Measurements from ENCODE around the gene GALNT16.
"Not testable (repeated sequence)": the region's sequence is repeated elsewhere in the genome, so short reads cannot be mapped to it uniquely, and the experiment has no call there.

Gene GALNT16

DNA sequence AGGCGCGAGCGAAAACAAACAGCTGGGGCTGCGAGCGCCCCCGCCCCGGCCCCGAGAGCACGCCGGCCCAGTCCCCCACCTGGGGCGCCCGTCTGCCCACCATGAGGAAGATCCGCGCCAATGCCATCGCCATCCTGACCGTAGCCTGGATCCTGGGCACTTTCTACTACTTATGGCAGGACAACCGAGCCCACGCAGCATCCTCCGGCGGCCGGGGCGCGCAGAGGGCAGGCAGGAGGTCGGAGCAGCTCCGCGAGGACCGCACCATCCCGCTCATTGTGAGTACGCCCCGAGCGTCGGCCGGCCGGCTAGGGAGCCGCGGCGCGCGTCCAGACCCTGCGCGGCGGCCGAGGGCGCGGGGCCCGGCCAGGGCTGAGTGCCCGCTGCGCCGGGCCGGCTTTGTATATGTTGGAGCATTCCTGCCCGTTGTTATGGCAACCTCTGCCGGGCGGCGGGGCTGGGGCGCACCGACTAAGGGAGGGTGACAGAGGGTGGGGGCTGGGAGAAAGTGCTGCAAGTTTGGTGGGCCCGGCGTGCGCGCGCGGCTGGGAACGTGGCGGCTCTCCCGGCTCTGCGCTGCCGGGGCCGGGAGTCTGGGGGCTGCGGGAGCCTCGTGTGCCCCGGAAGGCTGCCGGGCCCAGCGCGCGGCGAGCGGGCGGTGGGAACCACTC lies 367 bp downstream of the GALNT16 start:
- peak; percentile 11 for DNase-seq (ENCODE audit: low spot score)

DNA sequence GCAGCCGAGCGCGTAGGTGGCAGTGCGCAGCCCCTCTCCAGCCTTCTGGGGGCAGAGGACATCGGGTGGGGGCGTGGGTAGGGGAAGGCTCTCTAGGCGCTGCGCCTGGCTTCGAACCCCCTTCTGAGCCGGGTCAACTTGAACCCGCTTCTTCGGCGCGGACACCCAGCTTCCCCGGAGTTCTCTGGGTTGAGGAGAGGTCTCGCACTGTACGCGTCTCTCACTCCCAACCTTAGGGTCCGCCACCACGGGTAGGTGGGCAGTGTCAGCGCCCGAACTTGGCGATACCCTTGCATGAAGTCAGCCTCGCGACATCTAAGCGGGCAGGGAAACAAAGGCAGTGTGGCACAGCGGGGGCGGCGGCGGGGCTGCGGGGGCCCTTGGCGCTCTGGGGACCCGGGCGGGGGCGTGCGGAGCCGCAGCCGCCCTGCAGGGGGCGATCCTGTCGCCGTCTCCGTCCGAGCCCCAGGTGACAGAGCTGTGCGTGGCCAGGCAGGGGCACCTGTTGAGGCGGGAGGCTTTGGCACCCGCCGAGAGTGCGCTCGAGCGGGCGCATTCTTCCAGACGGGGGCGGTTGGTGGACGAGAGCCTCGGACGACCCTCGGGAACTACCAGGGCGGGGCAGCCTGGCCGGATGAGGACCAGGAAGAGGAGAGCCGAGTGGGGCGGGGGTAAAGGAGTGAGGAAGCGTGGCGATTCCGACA lies 1.1 kb downstream of the GALNT16 start:
- DNase-seq (ENCODE audit: low spot score): peak; percentile 36

DNA sequence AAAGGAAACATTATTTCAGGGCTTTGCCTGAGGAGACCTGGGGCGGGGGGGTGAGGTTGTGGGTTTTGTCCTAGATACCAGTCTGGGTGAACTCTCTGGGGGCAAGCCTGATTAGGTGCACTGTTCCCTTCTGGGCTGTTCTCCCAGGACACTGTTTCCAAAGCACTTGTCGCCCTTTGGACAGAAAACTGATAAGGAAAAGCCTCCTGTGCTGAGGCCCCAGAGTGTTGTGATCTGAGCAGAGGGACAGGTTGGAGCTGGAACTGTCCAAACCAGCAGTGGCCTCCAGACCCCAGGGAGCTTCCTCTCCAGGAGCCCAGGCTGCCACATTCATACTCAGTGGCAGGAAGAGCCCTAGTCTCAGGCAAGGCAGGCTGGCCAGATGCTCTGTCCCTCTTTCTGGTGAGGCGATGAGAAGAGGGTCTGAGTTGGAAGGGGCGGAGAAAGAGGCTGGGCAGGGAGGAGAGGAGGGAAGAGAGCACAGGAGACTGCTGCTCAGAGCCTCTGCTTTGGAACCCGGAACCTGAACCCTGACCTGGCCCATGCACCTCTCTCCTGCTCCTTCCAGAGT lies 1.9 kb downstream of the GALNT16 start:
- no peak for DNase-seq (ENCODE audit: low spot score)

DNA sequence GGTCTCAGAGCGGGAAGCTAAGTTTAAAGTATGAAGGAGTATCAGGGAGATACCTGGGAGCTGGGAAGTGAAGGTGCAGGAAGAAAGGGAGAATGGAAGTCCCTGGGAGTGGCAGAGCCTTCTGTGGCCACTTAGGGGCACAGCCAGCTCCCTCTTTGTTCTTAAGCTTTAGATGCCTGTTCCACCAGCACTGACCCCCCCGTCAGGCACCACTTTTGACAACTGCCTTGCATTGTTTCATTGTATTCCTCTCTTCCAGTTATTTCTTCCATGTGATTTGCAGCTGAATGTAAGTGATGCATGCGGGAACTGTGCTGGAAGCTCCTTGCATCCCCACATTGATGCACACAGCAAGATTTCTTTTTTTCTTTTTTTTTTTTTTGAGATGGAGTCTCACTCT lies 2.6 kb downstream of the GALNT16 start:
- DNase-seq (ENCODE audit: low spot score): peak; percentile 25

DNA sequence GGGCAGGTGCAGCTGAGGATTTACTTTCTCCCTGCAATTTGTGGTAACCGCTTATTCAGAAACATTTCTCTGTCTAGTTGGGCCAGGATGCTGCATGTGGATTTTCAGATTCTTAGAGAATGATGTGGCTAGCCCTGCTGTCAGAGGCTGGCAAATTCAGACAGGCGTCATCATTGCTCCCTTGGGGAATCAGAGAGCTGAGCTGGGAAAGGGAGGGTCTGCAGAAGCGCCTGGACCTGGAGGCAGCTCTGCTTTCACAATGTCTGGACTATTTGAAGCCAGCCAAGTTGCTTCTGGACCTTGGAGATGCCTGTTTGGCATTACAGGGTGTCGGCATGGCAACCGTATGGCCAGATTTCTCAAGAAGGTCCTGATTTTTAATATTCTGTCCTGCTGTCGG lies 3.4 kb downstream of the GALNT16 start:
- peak; percentile 63 for DNase-seq (ENCODE audit: low spot score)

DNA sequence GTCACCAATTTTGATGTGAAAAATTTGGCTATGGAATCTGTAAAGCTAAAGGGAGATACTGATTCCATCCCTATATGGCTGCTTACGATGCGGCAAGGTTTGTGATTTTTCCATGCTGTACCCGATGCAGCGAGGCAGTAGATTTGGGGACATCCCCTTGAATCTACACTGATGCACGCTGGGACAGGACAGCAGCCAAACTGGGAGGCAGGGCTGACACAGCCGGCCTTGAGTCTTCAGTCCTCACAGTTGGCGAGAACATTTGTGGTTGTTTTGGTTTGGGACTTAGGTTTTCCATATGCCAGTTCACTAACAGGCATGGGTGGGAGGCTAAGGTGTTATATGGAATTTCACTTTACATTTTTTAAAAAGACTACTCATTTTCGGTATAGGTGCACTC lies 3.8 kb downstream of the GALNT16 start:
- DNase-seq (ENCODE audit: low spot score): peak; percentile 41

DNA sequence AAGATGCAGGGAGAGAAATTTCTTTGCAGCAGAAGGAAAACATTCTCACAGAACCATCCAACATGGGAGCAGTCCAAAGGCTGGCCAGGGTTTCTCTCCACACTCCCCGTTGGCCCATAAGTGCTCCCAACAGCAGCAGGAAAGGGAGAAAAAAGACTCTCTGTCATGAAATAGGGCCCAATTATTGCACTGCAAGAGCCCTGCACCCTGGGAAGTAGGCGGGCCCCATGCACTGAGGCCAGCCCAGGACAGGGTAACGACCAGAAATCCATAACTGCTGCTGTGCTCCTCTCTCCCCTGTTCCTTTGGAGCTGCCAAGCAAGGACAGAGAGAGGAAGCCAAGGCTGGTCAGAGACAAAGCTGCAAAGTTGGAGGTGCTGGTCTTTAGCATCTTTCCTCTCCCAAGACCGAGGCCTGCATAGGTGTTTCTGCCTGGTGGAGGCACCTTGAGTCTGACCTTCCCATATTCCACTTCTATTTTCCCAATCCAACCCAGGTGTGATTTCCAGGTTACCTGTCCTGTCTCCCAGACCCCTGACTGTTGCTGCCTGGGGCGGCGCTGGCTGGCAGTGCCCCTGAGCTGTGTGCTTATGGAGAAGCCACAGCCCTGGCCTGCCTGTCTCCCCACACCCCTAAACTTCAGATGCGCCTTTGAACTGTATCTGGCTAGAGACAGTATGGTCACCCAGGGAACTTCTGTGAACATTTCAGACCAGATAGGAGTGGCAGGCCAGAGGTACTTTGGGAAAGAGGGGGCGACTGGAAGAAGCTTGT lies 6.8 kb downstream of the GALNT16 start:
- peak; percentile 21 for DNase-seq (ENCODE audit: low spot score)

DNA sequence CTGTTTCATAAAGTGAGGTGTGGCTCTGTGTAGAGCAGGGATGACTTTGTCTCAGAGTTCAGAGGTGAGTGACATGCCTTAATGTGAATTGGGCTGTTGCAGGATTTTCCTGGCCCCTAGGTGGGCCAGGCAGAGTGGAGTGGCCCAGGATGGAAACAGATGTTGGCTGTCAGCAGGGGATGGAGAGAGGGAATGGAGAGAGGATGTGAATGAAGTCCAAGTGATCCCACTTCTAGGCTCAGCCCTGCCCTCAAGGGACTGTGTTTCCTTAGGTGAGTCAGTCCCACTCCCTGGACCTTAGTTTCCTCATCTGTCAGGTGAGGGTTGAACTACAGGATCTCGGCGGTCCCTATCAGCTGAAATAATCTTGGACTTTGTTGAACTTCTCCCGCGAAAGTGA lies 7.5 kb downstream of the GALNT16 start:
- no peak for DNase-seq (ENCODE audit: low spot score)

DNA sequence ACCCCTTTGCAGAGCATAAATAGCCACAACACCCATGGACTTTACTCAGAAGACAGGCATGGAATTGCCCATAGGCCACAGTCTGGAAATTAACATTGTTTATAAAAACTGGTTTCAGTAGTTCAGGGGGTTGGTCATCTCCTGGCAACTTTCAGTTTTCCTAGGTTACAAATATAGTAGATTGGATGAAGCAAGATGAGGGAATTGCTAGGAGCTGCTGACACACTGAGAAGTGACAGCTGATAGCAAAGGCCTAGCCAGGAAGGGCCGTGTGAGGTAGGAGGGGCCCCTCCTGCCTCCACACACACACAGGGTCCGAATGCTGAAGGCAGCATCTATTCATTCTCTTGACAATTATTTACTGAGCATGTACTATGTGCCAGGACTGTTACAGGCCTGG lies 8.3 kb downstream of the GALNT16 start:
- DNase-seq (ENCODE audit: low spot score): no peak

DNA sequence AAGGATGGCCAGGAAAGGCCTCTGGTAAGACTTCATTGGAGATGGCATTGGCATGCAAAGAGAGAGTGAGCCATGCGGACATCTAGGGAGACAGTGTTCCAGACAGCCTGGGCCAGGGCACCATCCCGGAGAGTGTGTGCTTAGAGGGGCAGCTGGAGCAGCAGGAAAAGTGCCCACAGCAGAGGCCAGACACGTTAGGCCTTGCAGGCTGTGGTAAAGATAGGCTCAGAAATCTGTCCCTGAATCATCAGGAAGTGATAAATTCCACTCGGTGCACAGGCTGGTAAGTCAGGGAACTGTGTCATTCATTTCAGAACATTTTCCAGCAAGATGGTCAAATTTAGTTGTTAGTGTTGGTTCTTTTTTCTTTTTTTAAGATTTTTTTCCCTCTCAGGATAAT lies 8.8 kb downstream of the GALNT16 start:
- DNase-seq (ENCODE audit: low spot score): no peak

DNA sequence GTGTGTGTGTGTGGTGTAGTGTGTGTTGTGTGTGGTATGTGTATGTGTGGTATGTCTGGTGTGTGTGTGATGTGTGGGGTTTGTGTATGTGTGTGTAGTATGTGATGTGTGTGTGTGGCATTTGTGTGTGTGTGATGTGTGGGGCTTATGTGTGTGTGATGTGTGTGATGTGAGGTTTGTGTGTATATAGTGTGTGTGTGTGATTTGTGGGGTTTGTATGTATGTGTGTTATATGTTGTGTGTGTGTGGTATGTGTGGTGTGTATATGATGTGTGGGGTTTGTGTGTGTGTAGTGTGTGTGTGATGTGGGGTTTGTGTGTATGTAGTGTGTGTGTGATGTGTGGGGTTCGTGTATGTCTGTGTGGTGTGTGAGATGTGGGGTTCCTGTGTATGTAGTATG lies 9.4 kb downstream of the GALNT16 start:
- DNase-seq (ENCODE audit: low spot score): no peak

DNA sequence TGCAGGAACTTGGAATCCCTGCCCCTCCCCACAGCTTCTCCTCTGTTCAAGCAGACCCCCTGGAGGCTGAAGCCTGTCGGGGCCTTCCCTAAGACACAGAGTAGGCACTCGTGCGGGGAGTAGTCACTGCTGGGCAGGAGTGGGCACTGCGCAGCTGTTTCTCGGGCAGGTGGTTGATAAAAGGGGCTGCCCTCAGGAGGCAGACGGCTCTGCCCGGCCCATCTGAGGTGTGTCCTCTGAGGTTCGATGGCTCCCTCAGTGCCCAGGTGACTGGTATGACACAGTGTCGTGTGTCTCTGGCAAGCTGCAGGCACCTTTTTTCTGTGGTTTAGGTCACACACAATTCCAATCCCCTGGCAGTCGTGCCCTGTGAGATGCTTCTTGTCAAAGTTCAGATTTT lies 10.1 kb downstream of the GALNT16 start:
- DNase-seq (ENCODE audit: low spot score): no peak

DNA sequence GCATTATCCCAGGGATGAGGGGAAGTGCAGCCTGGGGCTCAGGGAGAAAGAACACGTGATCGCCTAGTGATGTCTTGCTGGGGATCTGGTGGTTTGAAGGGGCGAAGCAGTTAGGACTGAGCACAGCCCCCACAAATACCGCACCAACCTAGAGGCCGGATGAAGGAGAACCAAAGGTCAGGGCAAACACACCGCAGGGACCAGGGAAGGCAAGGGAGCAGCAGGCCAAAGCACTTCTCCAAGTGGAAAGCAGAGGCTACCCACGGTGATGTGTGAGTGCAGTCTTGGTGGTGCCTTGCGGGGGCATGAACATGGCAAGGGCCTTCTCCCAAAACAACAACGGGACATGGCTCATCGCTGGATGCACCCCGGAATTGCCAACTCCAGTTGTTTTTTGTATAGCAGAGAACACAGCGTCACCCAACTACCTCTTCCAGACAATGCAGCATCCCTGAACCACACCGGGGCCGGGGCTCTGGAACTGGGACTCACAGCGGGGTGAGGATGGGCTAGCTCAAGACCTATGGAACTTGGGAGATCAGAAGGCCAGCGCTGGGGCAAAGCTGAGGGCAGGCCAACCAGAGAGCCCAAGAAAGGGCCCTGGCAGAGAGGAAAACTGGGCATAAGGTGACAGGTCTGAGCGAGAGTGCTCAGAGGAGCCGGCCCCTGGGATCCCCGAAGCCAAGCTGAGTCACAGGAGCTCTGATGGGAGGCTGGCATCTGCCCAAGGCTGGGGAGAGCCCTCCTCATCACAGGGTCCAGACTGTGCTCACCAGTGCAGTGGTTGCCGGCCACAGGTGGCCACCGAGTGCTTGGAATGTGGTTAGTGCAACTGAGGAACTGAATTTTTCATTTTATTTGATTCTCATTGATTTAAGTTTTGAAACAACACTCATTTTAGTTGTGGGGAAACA lies 11.1 kb downstream of the GALNT16 start:
- DNase-seq (ENCODE audit: low spot score): no peak

DNA sequence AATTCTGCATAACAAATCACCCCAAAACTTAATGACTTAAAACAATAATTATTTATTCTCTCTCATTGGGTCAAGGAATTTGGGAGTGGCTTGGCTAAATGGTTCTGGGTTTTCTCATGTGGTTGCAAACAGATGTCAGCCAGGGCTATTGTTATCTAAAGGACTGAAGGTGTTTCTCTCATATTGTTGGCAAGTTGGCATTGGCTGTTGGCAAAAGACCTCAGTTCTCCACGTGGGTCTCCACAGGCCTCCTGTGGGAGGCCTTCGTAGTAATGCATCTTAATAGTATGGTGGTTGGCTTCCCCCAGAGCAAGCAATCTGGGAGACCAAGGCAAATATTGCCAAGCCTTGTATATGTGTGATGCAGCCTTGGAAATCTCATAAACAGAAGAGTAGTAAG lies 14.4 kb downstream of the GALNT16 start:
- no peak for DNase-seq (ENCODE audit: low spot score)

DNA sequence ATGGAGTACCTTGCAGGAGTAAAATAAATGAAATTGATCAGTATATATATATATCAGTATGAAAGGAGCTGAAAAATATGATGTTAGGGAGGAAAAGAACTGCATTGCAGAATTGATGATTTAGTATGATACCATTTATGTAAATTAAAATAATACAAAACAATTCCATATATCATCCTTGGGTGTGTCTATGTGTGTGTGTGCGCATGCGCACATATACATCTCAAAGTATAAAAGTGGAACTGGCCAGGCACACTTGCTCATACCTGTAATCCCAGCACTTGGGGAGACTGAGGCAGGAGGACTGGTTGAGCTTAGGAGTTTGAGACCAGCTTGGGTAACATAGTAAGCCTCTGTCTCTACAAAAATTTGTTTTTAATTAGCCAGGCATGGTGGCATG lies 15.4 kb downstream of the GALNT16 start:
- no peak for DNase-seq (ENCODE audit: low spot score)

DNA sequence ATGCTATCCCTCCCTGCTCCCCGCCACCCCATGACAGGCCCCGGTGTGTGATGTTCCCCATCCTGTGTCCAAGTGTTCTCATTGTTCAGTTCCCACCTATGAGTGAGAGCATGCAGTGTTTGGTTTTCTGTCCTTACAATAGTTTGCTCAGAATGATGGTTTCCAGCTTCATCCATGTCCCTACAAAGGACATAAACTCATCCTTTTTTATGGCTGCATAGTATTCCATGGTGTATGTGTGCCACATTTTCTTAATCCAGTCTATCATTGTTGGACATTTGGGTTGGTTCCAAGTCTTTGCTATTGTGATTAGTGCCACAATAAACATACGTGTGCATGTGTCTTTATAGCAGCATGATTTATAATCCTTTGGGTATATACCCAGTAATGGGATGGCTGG lies 17.4 kb downstream of the GALNT16 start:
- DNase-seq (ENCODE audit: low spot score): not testable (repeated sequence)

DNA sequence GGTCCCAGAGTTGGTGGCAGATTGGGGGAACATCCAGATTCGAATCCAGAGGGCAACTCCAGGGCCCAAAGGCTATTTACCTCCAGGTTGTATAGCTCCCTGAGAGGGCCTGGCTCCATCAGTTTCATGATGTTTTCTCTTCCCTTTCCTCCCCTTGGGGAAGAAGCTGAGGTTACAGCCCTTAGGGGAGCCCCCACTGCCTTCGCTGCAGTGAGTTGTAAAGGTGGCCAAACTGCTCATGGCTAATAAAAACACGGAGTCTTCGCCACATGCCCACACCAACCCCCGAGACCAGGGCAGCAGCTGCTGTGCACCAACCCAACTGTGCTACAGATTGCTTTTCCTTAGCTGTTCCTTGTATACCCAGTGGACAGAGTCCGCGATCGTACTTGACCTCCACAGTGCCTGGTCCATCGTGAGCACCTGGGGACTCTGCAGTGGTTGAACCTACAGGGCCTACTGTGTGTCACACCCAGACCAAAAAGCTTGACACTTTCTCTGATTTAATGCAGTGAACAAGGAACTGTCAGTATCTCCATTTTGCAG lies 20.9 kb downstream of the GALNT16 start:
- no peak for DNase-seq (ENCODE audit: low spot score)

DNA sequence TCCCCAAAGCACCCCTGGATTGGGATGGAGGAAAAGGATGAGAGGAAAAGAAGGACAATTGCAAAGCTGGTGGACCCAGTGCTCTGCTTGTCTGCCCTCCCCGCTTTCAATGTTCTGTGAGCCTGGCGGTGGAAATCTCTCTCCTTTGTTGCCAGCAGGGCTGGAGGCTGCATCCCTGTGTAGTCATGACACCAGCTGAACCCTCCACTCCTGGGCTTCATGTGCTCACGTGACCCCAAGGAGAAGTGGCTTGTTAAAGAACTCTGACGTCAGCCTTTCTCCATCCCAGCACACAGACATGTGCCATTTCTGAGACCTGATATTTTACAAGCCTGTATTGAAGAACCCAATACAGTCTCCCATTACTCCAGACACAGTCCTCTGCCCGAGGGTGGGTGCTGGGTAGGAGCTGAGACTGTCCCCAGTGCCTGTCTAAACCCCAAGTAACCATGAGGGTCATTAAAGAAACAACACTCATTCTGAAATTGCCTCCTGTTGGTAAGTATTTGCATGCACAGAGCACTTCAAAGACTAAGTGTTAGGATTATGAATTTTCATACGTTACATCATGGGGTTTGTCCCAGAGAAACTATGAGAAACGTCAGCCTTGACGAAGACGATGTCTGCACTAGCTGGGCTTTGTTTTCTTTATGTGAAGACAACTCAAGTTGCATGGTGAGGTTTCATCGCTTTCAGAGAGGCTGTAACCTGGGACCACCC lies 21.7 kb downstream of the GALNT16 start:
- DNase-seq (ENCODE audit: low spot score): no peak

DNA sequence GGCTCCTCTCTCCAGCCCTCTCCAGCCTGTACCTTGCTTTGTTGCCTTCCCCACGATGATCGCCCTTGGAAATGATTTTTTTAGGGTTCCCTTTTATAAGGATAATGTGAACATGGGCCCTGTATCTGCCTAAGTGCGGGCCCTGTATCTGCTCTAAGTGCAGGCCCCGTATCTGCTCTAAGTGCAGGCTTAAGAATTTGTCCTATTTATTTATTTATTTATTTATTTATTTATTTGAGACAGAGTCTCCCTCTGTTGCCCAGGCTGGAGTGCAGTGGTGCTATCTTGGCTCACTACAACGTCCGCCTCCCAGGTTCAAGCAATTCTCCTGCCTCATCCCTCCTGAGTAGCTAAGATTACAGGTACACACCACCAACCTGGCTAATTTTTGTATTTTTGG lies 22.5 kb downstream of the GALNT16 start:
- DNase-seq (ENCODE audit: low spot score): no peak

DNA sequence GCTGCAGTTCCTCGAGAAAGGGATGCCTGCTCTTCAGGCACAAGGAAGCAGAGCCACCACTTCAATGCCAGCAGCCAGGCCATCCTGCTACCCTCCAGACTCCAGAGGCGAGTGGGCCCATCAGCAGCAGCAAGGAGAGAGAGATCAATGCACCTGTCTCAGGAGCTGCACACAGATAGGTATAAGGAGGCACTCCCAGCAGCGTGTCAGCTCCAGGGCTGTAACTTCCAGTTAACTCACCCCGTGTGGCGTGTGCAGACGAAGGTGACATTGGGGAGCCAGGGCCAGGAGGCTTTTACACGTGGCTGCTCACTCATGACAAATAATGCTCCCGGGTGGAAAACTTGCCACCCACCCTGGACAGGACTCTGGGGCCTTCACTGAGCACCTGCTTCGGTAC lies 24.2 kb downstream of the GALNT16 start:
- no peak for DNase-seq (ENCODE audit: low spot score)
